Ishikawa (cell line): ENCODE measurements around the gene HLA-C.

Experiments
- CEBPB ChIP-seq: IDR thresholded peaks from 2 replicates; pipeline ENCODE4 v1.6.1; 2012
- CREB1 ChIP-seq: IDR thresholded peaks from 2 replicates; pipeline ENCODE4 v1.6.1; 2012; ENCODE audit warnings: low read depth
- EP300 ChIP-seq: IDR thresholded peaks from 2 replicates; pipeline ENCODE4 v1.6.1; 2012; ENCODE audit warnings: borderline replicate concordance
- MAX ChIP-seq: IDR thresholded peaks from 2 replicates; pipeline ENCODE4 v1.6.1; 2012
- RAD21 ChIP-seq: IDR thresholded peaks from 2 replicates; pipeline ENCODE4 v1.6.1; 2012; ENCODE audit warnings: low read depth
- REST ChIP-seq: IDR thresholded peaks from 2 replicates; pipeline ENCODE4 v1.6.1; 2012; ENCODE audit warnings: low read depth, mild to moderate bottlenecking
- TAF1 ChIP-seq: IDR thresholded peaks from 2 replicates; pipeline ENCODE4 v1.6.1; 2012; ENCODE audit warnings: low read depth, mild to moderate bottlenecking
- TCF12 ChIP-seq: IDR thresholded peaks from 2 replicates; pipeline ENCODE4 v1.6.1; 2012; ENCODE audit warnings: low read depth
- YY1 ChIP-seq: IDR thresholded peaks from 2 replicates; pipeline ENCODE4 v1.6.1; 2012; ENCODE audit warnings: low read depth

GRCh38 chr6:31308050-31308844, 36.4 kb upstream of the HLA-C start:
- no peak for TF ChIP-seq CEBPB
- TF ChIP-seq TAF1: no peak
- TF ChIP-seq YY1: no peak
- TF ChIP-seq TCF12: no peak
- no peak for TF ChIP-seq MAX
- TF ChIP-seq CREB1: no peak
- no peak for TF ChIP-seq EP300
- TF ChIP-seq RAD21: no peak
- TF ChIP-seq REST: no peak
